ENCODE results near the gene KIF2B. TPM values are rescaled to one million over a fixed set of nuclear protein-coding genes. Genes with fewer than 3 reads are reported as not detected.
"Not testable (repeated sequence)": the region's sequence is repeated elsewhere in the genome, so short reads cannot be mapped to it uniquely, and the experiment has no call there.

Gene KIF2B
- total RNA-seq, 1 donor from 2014 or later = not detected

- no peaks in the 10 kb centered on the region for H3K4me1 ChIP-seq
- H4K20me1 ChIP-seq (ENCODE audit: low read depth) = no peaks in the 10 kb centered on the region
- no peak overlapping the region for H3K4me3 Mint-ChIP-seq
- H3K9me3 ChIP-seq (ENCODE audit: low read depth) = no peaks in the 10 kb centered on the region
- H3K4me1 Mint-ChIP-seq = peaks cover 2% of the 10 kb centered on the region
- no peaks in the 10 kb centered on the region for H3K79me2 ChIP-seq (ENCODE audit: low read depth)
- H3K9ac ChIP-seq = no peak overlapping the region
- no peaks in the 10 kb centered on the region for H3K27me3 Mint-ChIP-seq (ENCODE audit: insufficient read depth, low read depth)
- no peaks in the 10 kb centered on the region for H3K36me3 Mint-ChIP-seq
- no peak overlapping the region for H2AFZ ChIP-seq (replicated peaks)
- TF ChIP-seq EZH2phosphoT487 (IDR thresholded peaks at IDR 0.05) (no peak), EZH2 (IDR thresholded peaks at IDR 0.05) (no peak)
- TF ChIP-seq, protein P1, sequence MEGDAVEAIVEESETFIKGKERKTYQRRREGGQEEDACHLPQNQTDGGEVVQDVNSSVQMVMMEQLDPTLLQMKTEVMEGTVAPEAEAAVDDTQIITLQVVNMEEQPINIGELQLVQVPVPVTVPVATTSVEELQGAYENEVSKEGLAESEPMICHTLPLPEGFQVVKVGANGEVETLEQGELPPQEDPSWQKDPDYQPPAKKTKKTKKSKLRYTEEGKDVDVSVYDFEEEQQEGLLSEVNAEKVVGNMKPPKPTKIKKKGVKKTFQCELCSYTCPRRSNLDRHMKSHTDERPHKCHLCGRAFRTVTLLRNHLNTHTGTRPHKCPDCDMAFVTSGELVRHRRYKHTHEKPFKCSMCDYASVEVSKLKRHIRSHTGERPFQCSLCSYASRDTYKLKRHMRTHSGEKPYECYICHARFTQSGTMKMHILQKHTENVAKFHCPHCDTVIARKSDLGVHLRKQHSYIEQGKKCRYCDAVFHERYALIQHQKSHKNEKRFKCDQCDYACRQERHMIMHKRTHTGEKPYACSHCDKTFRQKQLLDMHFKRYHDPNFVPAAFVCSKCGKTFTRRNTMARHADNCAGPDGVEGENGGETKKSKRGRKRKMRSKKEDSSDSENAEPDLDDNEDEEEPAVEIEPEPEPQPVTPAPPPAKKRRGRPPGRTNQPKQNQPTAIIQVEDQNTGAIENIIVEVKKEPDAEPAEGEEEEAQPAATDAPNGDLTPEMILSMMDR (IDR thresholded peaks at IDR 0.05) = no peak
- no peak overlapping the region for H3K27ac ChIP-seq
- H3F3A ChIP-seq (ENCODE audit: low read depth) = no peaks in the 10 kb centered on the region
- H3K4me2 ChIP-seq = no peak overlapping the region
- no peaks in the 10 kb centered on the region for H3K27me3 ChIP-seq
- no peak overlapping the region for H3K27ac Mint-ChIP-seq
- H3K36me3 ChIP-seq = no peaks in the 10 kb centered on the region
- H3K4me3 ChIP-seq = no peak overlapping the region
- DNase-seq (ENCODE audit: low spot score) = no peak
- H3K9me3 Mint-ChIP-seq = peaks cover 8% of the 10 kb centered on the region
Observed at GRCh38 chr17:53819956-53820355, 2.8 kb upstream of the KIF2B start.

GRCh38 chr17:53823341-53824050 lies 769 bp downstream of the KIF2B start:
- H3K27me3 ChIP-seq = no peaks in the 10 kb centered on the region

GRCh38 chr17:53834771-53835170 lies 12.0 kb downstream of the KIF2B start:
- H3K36me3 ChIP-seq; H3K4me1 ChIP-seq; H3K27me3 Mint-ChIP-seq (ENCODE audit: insufficient read depth, low read depth); H3K4me3 ChIP-seq; H3K9me3 Mint-ChIP-seq; H3K27ac Mint-ChIP-seq; H3K27ac ChIP-seq; H3F3A ChIP-seq (ENCODE audit: low read depth); H3K27me3 ChIP-seq; H3K4me1 Mint-ChIP-seq; H3K4me2 ChIP-seq; H2AFZ ChIP-seq (replicated peaks); H3K9ac ChIP-seq; H3K4me3 Mint-ChIP-seq; DNase-seq (ENCODE audit: low spot score); H3K79me2 ChIP-seq (ENCODE audit: low read depth); H3K36me3 Mint-ChIP-seq; H3K9me3 ChIP-seq (ENCODE audit: low read depth); H4K20me1 ChIP-seq (ENCODE audit: low read depth): not testable (repeated sequence)

More at GRCh38 chr17:53823341-53824050, 769 bp downstream of the KIF2B start:
- Histone ChIP-seq H4K20me1 (ENCODE audit: low read depth) (no peaks in the 10 kb centered on the region), H3K36me3 (no peaks in the 10 kb centered on the region), H3K79me2 (ENCODE audit: low read depth) (no peaks in the 10 kb centered on the region), H3F3A (ENCODE audit: low read depth) (no peaks in the 10 kb centered on the region), H3K4me3 (no peak overlapping the region), H3K4me1 (no peaks in the 10 kb centered on the region), H3K4me2 (no peak overlapping the region), H3K9ac (no peak overlapping the region), H3K9me3 (ENCODE audit: low read depth) (no peaks in the 10 kb centered on the region), H2AFZ (replicated peaks) (no peak overlapping the region), H3K27ac (no peak overlapping the region)
- no peaks in the 10 kb centered on the region for H3K36me3 Mint-ChIP-seq
- peaks cover 8% of the 10 kb centered on the region for H3K9me3 Mint-ChIP-seq
- no peaks in the 10 kb centered on the region for H3K27me3 Mint-ChIP-seq (ENCODE audit: insufficient read depth, low read depth)
- DNase-seq (ENCODE audit: low spot score) = no peak
- peaks cover 5% of the 10 kb centered on the region for H3K4me1 Mint-ChIP-seq
- H3K4me3 Mint-ChIP-seq = no peak overlapping the region
- H3K27ac Mint-ChIP-seq = no peak overlapping the region
- TF ChIP-seq EZH2phosphoT487 (IDR thresholded peaks at IDR 0.05) (no peak), EZH2 (IDR thresholded peaks at IDR 0.05) (no peak)
- TF ChIP-seq, protein P1 (IDR thresholded peaks at IDR 0.05) = no peak

GRCh38 chr17:53837131-53837530 lies 14.4 kb downstream of the KIF2B start:
- H3K9ac ChIP-seq = no peak overlapping the region
- TF ChIP-seq, protein P1 (IDR thresholded peaks at IDR 0.05) = no peak
- TF ChIP-seq EZH2 (IDR thresholded peaks at IDR 0.05) = no peak
- TF ChIP-seq EZH2phosphoT487 (IDR thresholded peaks at IDR 0.05) = no peak
- no peak overlapping the region for H3K27ac Mint-ChIP-seq

More at GRCh38 chr17:53837131-53837530, 14.4 kb downstream of the KIF2B start:
- no peaks in the 10 kb centered on the region for H4K20me1 ChIP-seq (ENCODE audit: low read depth)
- no peak overlapping the region for H3K27ac ChIP-seq
- H2AFZ ChIP-seq (replicated peaks) = no peak overlapping the region
- Mint-ChIP-seq H3K4me1 (no peaks in the 10 kb centered on the region), H3K4me3 (no peak overlapping the region), H3K9me3 (peaks cover 17% of the 10 kb centered on the region), H3K27me3 (ENCODE audit: insufficient read depth, low read depth) (peaks cover 1% of the 10 kb centered on the region), H3K36me3 (no peaks in the 10 kb centered on the region)
- H3F3A ChIP-seq (ENCODE audit: low read depth) = no peaks in the 10 kb centered on the region
- H3K27me3 ChIP-seq = no peaks in the 10 kb centered on the region
- no peak overlapping the region for H3K4me2 ChIP-seq
- H3K4me3 ChIP-seq = no peak overlapping the region
- no peaks in the 10 kb centered on the region for H3K4me1 ChIP-seq
- peaks cover 18% of the 10 kb centered on the region for H3K9me3 ChIP-seq (ENCODE audit: low read depth)
- peaks cover 4% of the 10 kb centered on the region for H3K36me3 ChIP-seq
- no peak for DNase-seq (ENCODE audit: low spot score)
- no peaks in the 10 kb centered on the region for H3K79me2 ChIP-seq (ENCODE audit: low read depth)
